HG02571 (cell line): ENCODE results near the gene MAP4K3.
"Not testable (repeated sequence)": the region's sequence is repeated elsewhere in the genome, so short reads cannot be mapped to it uniquely, and the experiment has no call there.

Source experiments
- ATAC-seq: cut with Tn5 transposase; IDR thresholded peaks from one replicate; pipeline ENCODE4 v1.9.1; 2021; ENCODE audit warnings: mild to moderate bottlenecking, moderate library complexity; ENCODE audit not compliant: unreplicated experiment

MAP4K3 gene

DNA sequence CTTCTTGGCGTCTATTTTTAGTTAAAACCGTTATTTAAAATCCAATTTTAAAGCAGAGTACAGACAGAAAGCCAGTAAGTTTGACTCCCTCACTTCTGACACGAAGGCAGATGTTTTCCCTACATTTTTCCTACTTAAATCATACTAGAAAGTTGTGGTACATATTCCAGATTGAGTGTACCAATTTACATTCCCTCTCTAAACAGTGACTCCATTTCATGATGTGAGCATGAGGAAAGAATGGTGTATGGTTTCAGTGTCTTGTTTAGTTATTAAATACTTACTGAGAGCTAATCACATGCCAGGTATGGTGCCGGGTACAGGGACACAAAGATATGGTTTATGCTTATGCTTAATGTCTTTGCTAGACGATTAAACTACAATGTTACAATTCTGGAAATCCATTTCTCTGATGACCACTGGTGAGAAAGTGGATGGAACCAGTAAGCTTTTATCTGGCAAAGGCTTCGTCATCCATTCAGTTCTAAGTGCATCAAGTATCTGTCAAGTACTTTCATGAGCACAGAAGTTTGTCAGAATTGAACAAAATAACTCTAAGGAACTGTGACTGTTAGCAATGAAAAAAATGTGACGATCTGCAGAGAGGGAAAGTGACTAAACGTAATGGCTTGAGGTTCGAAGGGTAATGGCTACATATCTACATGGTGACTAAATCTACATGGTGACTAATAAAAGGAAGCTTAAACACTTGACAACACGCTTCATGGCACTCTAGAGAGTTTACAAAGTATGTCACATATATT lies 25.7 kb downstream of the MAP4K3 start:
- no peak for ATAC-seq

- no peak for ATAC-seq
Observed at GRCh38 chr2:39409697-39410389, 27.2 kb downstream of the MAP4K3 start.

DNA sequence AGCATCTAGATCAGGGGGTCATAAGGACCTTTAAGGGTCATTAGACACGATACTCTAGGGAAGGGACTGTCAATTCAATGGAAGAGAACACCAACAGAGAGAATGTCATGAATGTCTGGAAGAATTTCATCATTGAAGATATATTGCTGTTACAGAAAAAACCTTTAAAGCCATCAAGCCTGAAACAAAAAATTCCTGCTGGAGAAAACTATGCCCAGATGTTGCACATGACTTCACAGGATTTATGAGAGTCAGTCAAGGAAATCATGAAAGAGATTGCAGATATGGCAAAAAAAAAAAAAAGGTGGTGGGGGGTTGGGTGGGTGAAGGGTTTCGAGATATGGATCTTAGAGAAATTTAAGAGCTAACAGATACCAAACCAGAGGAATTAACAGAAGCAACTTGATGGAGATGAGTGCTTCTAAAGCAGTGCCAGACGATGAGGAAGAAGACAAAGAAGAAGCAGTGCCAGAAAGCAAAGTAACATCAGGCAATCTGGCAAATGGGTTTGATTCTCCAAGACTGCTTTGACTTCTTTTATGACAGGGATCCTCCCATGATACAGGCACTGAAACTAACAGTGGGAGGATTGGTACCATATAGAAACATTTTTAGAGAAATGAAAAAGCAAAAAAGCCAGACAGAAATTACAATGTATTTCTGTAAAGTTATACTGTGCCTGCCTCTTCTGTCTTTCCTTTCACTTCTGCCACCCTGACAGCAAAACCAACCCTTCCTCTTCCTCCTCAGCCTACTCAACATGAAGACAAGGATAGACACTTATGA lies 28.5 kb downstream of the MAP4K3 start:
- peak; percentile 53 for ATAC-seq

DNA sequence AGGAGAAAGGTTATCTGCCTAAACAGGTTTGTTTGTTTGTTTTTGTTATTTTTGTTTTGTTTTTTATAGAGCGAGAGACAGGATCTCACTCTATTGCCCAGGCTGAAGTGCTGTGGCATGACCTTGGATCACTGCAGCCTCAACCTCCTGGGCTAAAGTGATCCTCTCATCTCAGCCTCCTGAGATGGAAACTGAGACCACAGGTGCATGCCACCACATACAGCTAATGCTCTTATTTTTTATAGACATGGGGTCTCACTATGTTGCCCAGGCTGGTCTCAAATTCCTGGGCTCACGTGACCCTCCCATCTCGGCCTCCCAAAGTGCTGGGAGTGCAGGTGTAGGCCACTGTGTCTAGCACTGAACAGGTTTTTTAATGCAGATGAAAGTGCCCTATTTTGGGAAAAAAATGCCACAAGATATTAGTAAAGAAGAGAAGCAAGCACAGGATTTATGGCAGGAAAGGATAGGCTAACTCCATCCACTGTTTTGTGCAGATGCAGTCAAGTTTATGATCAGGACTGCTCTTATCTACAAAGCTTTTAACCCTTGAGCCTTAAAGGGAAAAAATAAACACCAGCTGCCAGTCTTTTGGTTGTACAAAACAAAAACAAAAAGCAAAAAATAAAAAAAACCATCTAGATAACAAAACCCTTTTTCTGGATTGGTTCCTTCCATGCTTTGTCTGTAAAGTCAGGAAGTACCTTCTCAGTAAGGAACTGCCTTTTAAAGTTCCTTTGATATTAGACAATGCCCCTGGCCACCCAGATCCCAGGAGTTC lies 29.4 kb downstream of the MAP4K3 start:
- ATAC-seq, result no peak

DNA sequence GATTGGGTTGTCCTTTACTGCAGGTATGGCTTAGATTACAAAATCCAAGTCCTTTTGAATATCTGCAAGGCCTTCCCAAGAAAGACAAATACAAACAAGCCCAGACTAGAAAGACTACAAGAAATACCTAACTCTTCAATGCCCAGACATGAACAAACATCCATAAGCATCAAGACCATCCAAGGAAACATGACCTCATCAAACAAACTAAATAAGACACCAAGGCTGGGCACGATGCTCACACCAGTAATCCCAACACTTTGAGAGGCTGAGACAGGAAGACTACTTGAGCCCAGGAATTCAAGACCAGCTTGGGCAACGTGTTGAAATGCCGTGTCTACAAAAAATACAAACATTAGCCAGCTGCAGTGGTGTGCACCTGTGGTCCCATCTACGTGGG lies 31.7 kb downstream of the MAP4K3 start:
- no peak for ATAC-seq

DNA sequence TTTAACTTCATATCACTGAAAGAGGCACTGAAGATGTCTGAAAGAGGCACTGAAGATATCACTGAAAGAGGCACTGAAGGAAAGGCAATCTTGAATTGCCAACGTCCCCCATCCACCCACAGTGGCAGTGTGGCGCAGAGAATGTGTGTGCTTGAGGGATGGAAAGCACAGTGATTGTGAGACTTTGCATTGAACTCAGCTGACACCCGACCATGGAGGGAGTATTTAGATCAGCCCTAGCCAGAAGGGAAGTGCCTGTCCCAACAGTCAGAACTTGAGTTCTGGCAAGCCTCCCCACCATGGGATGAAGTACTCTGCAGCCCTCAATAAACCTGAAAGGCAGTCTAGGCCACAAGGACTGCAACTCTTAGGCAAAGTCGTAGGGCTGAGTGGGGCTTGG lies 33.8 kb downstream of the MAP4K3 start:
- peak; percentile 57 for ATAC-seq

DNA sequence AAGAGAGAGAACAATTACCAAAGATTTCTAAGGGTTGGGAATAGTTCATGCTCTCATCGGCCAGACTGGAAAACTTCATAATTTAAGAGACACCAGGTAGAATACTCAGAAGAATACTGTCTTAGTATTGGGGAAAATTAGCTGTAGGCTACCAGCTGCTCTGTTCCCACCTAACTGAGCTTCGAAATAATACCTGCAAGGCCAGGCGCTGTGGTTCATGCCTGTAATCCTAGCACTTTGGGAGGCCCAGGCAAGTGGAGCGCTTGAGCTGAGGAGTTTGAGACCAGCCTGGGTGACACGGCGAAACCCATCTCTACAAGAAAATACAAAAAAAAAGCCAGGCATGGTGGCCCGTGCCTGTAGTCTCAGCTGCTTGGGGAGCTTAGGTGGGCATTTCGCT lies 35.8 kb downstream of the MAP4K3 start:
- no peak for ATAC-seq

DNA sequence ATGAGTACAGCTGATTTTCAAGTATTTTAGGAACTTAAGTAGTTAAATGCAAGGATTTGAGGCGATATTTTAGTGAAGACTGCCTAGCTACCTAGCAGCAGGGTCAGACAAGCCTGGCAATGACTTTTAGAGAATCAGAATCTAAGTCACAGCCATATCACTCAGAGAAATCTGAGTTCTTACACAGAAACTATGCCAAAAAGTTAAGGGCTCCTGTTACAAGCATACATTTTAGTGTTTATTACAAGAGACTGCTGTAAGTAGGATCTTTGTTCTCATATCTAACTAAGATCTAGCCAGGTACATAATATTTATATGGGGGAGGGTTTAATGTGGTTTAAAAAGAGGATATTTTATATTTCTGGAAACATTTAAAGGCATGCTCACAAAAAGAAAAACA lies 37.5 kb downstream of the MAP4K3 start:
- ATAC-seq, result no peak

- no peak for ATAC-seq
Observed at GRCh38 chr2:39395313-39395712, 41.8 kb downstream of the MAP4K3 start.

GRCh38 chr2:39394516-39394961 lies 42.5 kb downstream of the MAP4K3 start:
- ATAC-seq, result no peak

DNA sequence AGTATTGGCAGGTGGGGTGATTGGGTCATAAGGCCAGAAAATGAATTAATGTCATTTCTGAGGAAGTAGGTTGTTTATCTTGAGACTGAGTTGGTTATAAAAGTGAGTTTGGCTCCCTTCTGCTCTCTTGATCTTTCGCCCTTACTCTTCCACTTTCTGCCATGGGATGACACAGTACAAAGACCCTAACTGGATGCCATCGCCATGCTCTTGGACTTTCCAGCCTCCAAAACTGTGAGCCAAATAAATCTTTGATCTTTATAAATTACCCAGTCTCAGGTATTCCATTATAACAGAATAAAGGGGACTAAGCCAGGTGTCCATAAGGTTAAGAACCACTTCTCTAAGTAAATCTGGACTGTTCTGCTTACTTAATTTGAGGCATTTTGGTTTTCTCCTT lies 44.4 kb downstream of the MAP4K3 start:
- no peak for ATAC-seq

DNA sequence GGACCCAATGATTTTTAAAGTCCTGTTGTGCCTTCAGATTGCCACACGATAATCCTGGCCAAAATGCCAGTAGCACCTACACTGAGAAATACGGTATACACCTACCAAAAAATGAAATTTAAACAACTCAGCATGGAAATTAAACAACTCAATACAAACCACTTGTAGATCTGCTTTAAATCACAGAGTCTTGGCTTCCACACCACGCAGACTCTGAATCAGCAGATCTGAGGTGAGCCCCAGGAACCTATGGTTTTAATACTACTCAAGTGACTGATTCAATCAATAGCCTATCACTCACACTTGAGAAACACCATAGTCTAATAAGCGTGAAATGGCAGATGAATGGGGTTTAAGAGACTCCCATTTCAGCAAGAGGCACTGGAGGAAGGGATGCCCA lies 46.9 kb downstream of the MAP4K3 start:
- ATAC-seq, result no peak

DNA sequence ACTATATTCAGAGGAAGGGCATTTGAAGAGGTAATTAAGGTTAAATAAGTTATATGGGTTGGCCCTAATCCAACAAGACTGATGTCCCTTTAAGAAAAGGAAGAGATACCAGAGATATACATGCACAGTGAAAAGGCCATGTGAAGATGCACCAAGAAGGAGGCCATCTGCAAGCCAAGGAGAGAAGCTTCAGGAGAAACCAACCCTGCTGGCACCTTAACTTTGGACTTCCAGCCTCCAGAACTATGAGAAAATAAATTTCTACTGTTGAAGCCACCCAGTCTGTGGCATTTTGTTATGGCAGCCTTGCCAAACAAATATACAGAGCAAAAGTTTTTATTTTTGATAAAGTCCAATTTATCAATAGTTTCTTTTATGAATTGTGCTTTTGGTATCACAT lies 51.0 kb downstream of the MAP4K3 start:
- ATAC-seq, result no peak

DNA sequence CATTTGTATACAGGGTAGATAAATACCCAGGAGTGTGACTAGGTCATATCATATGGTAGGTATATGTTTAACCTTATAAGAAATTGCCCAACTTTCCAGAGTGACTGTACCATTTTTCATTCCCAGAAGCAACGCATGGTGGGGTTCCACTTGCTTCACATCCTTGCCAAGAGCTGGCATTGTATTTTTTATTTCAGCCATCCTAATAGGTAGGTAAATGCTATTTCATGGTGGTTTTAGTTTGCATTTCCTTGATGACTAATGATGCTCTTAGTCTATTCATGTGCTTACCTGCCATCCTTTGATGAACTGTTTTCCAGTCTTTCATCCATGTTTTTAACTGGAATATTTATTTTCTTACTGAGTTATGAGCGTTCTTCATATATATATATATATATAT lies 51.9 kb downstream of the MAP4K3 start:
- ATAC-seq, result no peak

GRCh38 chr2:39384071-39384470 lies 53.0 kb downstream of the MAP4K3 start:
- ATAC-seq, result not testable (repeated sequence)

GRCh38 chr2:39383146-39383545 lies 53.9 kb downstream of the MAP4K3 start:
- ATAC-seq, result no peak

GRCh38 chr2:39381653-39382052 lies 55.4 kb downstream of the MAP4K3 start:
- no peak for ATAC-seq

DNA sequence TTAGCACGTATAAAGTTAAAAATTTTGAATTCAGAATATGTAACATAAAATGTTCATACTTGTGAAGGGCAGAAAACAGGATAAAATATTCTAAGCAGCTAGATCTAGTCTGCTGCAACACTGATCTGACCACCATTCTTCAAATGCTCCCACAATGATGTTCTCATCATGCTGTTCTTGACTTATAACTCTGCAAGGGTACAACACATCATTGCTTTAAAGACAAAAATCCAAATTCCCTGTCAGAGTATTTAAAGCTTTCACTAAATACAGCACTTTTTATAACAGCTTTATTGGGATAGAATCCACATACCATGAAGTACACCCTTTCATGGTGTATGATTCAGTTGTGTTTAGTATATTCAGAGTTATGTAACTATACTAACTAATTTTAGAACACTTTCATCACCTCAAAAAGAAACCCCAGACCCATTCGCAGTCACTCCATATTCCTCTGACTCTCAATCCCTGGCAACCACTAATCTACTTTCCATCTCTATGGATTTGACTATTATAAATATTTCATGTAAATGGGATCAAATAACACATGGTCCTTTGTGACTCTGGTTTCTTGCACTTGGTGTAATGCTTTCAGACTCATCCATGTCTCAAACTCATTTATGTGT lies 56.4 kb downstream of the MAP4K3 start:
- ATAC-seq, result no peak

DNA sequence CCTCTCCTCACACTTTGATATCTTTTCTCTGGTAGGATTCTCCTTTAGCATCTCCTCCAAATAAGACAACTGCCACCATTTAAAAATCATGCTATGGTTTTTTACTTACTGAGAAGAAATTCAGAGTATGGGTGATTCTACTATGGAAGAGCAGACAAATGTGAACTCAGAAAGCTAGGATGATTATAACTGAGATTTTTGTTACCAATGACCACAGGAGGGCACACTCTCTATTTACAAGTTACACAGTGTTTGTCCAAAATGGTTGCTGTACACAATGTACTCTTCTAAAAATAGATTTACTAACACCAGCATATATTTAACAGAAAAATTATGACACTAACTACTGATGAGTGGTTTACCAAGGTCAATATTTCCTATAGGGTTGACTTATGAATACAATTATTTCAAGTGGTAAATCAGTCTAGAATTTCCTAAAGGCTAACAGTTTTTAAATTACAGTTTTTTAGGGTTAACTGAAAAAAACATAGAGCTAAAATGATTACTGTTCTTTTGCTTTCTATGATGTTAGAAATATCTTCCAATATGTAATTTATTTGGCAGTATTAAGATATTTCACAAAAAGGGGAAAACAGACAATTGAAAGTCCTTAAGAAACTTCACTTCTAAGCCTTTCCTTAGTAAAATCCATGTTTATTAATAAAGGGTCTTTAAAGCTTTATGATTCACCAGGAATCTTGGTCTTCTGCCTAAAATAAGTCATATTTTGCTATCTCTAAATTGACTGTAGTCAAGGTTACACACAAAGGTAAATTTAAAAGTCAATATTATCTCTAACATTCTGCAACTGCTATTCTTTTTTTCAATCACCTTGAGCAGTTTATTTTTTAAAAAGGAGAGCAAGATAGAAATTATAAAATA lies 57.2 kb downstream of the MAP4K3 start:
- peak; percentile 72 for ATAC-seq
